ENCODE results near the gene TTC9. TPM values are rescaled to one million over a fixed set of nuclear protein-coding genes. Genes with fewer than 3 reads are reported as not detected.

The TTC9 gene
- total RNA-seq, 2 donors from 2014 or later = 8.2 to 11.7 TPM

DNA sequence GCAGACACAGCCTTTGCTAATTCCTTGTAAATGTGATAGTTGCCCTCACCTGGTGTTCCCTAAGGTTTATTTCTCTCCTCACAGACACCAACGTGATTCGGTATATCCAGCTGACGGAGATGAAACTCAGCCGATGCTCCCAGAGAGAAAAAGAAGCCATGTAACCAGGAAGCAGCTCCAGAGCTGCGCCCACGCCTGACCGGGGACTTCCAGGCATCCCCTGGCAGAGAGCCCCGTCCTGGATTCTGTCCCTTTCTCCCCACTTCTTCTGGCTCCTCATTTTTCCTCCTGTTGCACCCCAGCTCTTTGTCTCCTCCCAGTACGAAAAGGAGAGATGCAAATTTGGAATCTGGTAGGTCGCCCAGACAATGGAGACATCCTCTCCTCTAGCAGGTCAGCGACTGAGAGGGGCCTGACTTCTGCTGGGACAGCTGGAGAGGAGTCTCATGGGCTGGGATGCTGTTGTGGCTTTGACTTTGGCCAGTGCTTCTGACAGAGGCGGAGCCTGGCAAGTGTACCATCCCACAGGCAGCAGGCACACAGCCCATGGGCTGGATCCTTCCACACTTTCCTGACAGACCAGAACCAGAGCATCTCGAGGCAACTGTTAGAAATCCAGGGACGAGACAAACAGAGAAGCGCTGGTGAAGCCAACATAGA is 29.4 kb downstream of the TTC9 start:
- H3K9me3 ChIP-seq (ENCODE audit: control insufficient read depth, low read length, poor library complexity, severe bottlenecking) = no peaks in the 10 kb centered on the region
- ATAC-seq (no peak), DNase-seq (no peak)
- no peaks in the 10 kb centered on the region for H3K27me3 Mint-ChIP-seq
- H3K27ac Mint-ChIP-seq = no peak overlapping the region
- peaks cover 8% of the 10 kb centered on the region for H3K36me3 Mint-ChIP-seq (ENCODE audit: low read depth)
- peaks cover 20% of the 10 kb centered on the region for H3K4me1 Mint-ChIP-seq
- no peak overlapping the region for H3K4me3 Mint-ChIP-seq

DNA sequence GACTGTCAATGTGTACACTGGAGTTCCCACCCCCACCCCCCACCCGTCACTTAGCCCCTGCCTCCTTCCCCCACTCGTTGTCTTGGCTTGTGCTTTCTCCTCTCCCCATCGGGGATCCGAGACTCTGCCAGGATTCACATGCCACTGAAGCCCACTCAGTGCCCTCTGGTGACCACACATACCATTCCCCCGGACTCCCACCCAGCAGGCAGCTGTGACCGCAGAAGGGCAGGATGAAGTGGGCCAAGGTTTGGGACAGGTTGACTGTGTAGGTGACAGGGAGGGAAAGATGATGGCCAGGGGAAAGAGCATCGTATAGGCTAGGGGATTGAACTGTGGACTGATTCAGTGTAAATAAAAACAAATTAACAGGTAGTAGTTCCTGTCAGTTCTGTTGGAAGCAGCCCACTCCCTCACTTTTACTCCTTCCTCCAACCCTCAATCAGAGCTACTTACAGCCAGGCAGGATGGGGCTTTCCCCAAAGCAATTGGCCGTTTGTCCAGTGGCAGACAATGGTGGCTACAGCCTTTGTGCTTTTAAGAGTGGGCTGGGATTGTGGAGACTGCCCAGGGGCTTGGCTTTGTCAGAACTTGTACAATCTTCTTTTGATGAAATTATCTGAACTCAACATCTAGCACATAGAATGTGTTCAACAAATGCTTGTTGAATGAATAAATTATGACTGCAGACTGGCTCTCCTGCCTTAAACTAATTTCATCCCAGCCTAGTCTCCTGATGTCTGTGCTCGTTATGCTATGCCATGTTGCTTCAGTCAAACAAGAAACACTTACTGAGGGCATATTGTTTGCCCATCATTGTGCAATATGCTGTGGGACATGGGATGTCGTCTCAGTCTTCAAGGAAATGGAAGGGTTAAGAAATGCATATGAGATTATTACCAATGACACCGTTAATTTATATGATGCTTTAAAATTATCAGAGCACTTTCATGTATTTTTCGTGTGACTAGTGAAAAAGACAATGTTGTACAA is 30.2 kb downstream of the TTC9 start:
- no peaks in the 10 kb centered on the region for H3K9me3 ChIP-seq (ENCODE audit: control insufficient read depth, low read length, poor library complexity, severe bottlenecking)
- Mint-ChIP-seq H3K36me3 (ENCODE audit: low read depth) (peaks cover 8% of the 10 kb centered on the region), H3K4me1 (peaks cover 17% of the 10 kb centered on the region), H3K4me3 (no peak overlapping the region), H3K27ac (no peak overlapping the region), H3K27me3 (no peaks in the 10 kb centered on the region)
- ATAC-seq = no peak
- no peak for DNase-seq

DNA sequence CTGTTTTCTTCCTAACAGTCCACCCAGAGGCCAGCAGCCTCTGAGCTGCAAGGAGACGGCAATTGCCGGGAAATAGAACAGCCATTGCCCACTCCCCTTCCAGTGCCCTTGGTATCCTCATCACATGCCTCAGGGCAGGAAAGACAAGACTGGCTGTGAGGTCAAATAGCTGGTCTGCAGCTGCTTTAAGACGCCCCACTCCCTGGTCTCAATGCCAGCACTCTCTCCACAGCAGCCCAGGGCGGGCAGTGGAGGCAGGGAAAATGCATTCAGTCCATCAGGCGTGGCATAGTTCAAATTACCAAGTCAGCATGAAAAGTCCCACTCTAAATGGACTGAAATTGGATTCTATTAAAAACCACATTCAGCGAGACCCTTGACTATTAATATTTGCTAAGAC is 35.6 kb downstream of the TTC9 start:
- Mint-ChIP-seq H3K36me3 (ENCODE audit: low read depth) (peaks cover 5% of the 10 kb centered on the region), H3K27ac (no peak overlapping the region), H3K4me1 (peaks cover 5% of the 10 kb centered on the region), H3K4me3 (no peak overlapping the region), H3K27me3 (no peaks in the 10 kb centered on the region)
- ATAC-seq (no peak), DNase-seq (no peak)
- H3K9me3 ChIP-seq (ENCODE audit: control insufficient read depth, low read length, poor library complexity, severe bottlenecking) = no peaks in the 10 kb centered on the region

DNA sequence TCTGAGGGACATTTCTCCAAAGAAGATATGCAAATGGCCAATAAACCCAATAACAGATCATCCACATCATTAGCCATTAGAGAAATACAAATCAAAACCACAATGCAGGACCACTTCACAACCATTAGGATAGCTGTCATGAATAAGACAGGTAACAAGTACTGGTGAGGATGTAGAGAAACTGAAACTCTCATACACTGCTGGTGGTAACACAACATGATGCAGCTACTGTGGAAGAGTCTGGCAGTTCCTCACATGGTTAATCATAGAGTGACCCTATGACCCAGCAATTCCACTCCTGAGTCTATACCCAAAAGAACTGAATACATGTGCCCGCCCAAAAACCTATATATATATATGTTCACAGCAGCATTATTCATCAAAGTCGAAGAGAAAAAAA is 39.0 kb downstream of the TTC9 start:
- Mint-ChIP-seq H3K27ac (no peak overlapping the region), H3K4me1 (peaks cover 3% of the 10 kb centered on the region), H3K27me3 (no peaks in the 10 kb centered on the region), H3K36me3 (ENCODE audit: low read depth) (peaks cover 3% of the 10 kb centered on the region), H3K4me3 (no peak overlapping the region)
- ATAC-seq (no peak), DNase-seq (no peak)
- no peaks in the 10 kb centered on the region for H3K9me3 ChIP-seq (ENCODE audit: control insufficient read depth, low read length, poor library complexity, severe bottlenecking)

DNA sequence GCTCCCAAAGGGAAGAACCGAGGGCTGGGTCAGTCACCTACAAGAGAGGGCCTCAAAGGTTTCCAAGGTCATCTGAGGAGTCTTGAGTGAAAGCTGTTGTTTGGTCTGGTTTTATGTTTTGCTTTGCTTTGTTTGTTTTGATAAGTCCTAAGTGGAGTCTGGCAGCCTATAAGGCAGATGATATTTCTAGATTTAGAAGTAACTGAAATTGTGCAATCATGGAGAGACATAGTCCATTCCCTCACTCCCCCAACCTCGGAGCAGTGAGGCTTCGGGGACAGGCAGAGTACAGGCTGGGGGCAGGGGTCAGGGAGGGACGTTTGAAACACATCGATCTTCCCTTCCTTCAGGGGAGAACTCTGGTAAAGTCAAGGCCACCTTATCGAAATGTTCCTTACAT is 42.3 kb downstream of the TTC9 start:
- Mint-ChIP-seq H3K27ac (peak overlapping the region; percentile 37), H3K36me3 (ENCODE audit: low read depth) (peaks cover 2% of the 10 kb centered on the region), H3K4me1 (no peaks in the 10 kb centered on the region), H3K4me3 (no peak overlapping the region), H3K27me3 (no peaks in the 10 kb centered on the region)
- H3K9me3 ChIP-seq (ENCODE audit: control insufficient read depth, low read length, poor library complexity, severe bottlenecking) = no peaks in the 10 kb centered on the region
- no peak for ATAC-seq
- DNase-seq = no peak

DNA sequence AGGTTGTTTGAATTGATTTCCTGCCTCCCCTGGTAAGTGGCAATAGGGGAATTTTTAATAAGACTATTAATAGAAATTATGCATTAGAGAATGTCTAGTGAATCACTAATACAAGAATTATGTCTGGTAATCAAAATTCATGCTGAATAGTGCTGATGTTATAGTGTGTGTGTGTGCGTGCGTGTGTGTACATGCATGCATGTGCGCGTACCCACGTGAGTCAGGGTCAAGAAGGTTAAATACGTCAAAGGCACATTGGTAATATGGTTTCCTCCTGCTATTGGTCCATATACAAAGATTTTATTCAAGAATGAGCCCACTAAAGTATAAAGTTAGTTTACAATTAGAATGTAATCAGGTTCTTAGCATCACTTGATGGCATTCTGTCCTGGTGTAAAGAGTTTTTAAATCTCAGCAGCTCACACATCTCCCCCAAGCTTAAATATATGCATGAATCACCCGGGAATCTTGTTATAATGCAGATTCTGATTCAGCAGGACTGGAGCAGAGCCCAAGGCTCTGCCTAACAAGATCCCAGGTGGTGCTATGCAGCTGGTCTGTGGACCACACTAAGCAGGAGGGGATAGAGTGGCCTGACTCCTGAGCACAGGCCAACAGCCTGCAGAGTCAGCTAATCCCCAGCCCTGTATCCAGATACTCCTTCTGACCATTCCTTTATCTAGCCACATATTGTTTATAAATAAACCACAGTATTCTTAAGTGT is 43.9 kb downstream of the TTC9 start:
- DNase-seq (no peak), ATAC-seq (no peak)
- Mint-ChIP-seq H3K27me3 (no peaks in the 10 kb centered on the region), H3K27ac (no peak overlapping the region), H3K36me3 (ENCODE audit: low read depth) (peaks cover 2% of the 10 kb centered on the region), H3K4me3 (no peak overlapping the region), H3K4me1 (no peaks in the 10 kb centered on the region)
- no peaks in the 10 kb centered on the region for H3K9me3 ChIP-seq (ENCODE audit: control insufficient read depth, low read length, poor library complexity, severe bottlenecking)

DNA sequence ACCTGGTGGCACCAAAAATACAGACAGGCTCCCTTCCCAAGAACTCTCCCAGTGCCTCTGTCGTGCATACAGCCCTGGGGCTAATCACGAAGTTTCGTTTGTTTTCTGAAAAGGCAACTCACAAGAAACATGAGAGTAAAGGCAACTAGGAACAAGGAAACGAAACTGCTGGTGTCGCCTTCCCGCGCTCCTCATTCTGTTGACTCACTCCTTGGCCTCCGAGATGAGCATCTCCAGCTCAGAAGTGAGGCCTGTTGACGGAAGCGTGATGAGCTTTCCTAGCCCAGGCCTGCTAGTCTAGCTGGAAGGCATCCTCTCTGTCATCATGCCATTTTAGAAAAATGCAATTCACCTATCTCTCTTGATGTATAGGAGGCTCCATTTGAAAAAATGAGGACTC is 50.5 kb downstream of the TTC9 start:
- Mint-ChIP-seq H3K4me1 (no peaks in the 10 kb centered on the region), H3K27ac (no peak overlapping the region), H3K27me3 (no peaks in the 10 kb centered on the region), H3K36me3 (ENCODE audit: low read depth) (peaks cover 2% of the 10 kb centered on the region), H3K4me3 (no peak overlapping the region)
- no peak for ATAC-seq
- no peak for DNase-seq
- H3K9me3 ChIP-seq (ENCODE audit: control insufficient read depth, low read length, poor library complexity, severe bottlenecking) = no peaks in the 10 kb centered on the region

DNA sequence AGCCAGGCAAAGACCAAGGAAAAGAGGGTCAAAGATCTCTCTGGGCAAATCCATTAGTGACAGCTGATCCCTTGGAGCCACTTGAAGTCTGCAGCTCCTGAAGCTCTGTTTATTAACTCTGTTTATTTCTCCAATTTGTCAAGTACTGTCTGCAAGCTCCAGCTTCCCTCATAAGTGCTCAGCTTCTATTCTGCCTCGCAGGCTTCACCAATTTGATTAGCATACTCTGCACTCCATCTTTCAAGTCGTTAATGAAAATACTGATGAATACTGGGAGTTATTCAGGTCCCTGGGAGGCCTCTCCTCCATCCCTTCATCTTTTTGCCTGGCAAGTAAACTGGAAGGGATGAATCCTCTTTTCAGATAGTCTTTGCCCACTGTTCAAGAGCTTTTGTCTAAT is 54.3 kb downstream of the TTC9 start:
- no peak for ATAC-seq
- Mint-ChIP-seq H3K36me3 (ENCODE audit: low read depth) (peaks cover 4% of the 10 kb centered on the region), H3K4me3 (no peak overlapping the region), H3K27me3 (no peaks in the 10 kb centered on the region), H3K4me1 (peaks cover 4% of the 10 kb centered on the region), H3K27ac (no peak overlapping the region)
- H3K9me3 ChIP-seq (ENCODE audit: control insufficient read depth, low read length, poor library complexity, severe bottlenecking) = no peaks in the 10 kb centered on the region
- no peak for DNase-seq

DNA sequence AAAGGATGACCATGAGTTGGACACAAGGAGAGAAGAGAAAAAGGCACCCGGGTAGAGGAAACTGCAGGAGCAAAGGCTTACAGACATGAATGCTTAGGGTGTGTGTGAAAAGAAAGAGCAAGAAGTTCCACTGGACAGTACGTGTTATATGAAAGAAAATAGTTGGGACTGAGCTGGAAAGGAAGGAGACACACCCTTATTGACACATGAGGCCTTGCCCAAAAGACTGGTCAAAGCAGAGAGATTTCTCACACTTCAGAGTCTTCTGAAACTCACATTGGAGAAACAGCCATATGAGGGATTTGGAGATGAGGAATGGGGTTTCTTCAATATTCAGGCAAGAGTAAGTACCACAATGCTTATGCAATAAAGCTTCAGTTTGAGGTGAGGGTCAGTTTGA is 56.0 kb downstream of the TTC9 start:
- Mint-ChIP-seq H3K4me1 (peaks cover 6% of the 10 kb centered on the region), H3K4me3 (no peak overlapping the region), H3K27me3 (no peaks in the 10 kb centered on the region), H3K36me3 (ENCODE audit: low read depth) (peaks cover 4% of the 10 kb centered on the region), H3K27ac (no peak overlapping the region)
- DNase-seq (no peak), ATAC-seq (no peak)
- no peaks in the 10 kb centered on the region for H3K9me3 ChIP-seq (ENCODE audit: control insufficient read depth, low read length, poor library complexity, severe bottlenecking)

DNA sequence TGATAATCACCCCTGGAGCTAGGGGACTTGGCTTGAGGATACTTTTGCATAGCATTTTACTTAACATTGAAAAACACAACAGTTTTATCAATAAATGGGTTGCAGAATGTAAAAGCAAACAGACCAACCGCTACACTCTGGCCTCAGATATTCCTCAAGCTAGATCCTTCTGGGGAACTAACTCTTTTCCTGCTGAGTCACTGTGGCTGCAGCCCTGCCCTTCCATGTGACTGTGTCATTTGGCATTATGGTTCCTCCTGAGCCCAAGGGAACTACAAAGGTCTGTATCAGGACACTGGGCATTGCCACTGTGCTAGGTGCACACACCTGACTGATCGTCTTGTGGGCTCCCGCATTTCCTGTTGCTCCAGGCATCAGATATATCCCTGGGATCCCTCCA is 56.6 kb downstream of the TTC9 start:
- Mint-ChIP-seq H3K27me3 (no peaks in the 10 kb centered on the region), H3K36me3 (ENCODE audit: low read depth) (peaks cover 4% of the 10 kb centered on the region), H3K4me1 (peaks cover 6% of the 10 kb centered on the region), H3K27ac (no peak overlapping the region), H3K4me3 (no peak overlapping the region)
- H3K9me3 ChIP-seq (ENCODE audit: control insufficient read depth, low read length, poor library complexity, severe bottlenecking) = no peaks in the 10 kb centered on the region
- ATAC-seq (no peak), DNase-seq (no peak)

DNA sequence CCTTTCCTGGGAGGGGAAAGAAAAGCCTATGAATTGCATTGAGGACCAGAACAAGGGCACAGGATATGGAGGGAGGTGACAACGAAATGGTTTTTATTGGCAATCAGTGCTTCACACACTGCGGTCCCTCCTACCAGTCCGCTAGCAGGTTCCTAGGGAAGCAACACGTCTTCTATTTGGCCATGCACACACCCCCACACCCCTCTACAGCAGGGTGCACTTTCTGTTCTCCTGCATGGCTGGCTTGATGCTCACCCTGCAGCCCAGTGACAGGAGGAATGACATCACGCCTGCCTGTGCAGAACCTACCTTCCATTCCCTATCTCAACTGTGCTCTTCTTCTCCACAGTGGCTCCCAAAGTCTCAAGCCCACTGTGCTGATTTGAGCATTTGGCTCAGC is 57.9 kb downstream of the TTC9 start:
- Mint-ChIP-seq H3K4me3 (no peak overlapping the region), H3K27ac (no peak overlapping the region), H3K36me3 (ENCODE audit: low read depth) (peaks cover 3% of the 10 kb centered on the region), H3K4me1 (peaks cover 6% of the 10 kb centered on the region), H3K27me3 (no peaks in the 10 kb centered on the region)
- DNase-seq (no peak), ATAC-seq (no peak)
- no peaks in the 10 kb centered on the region for H3K9me3 ChIP-seq (ENCODE audit: control insufficient read depth, low read length, poor library complexity, severe bottlenecking)

DNA sequence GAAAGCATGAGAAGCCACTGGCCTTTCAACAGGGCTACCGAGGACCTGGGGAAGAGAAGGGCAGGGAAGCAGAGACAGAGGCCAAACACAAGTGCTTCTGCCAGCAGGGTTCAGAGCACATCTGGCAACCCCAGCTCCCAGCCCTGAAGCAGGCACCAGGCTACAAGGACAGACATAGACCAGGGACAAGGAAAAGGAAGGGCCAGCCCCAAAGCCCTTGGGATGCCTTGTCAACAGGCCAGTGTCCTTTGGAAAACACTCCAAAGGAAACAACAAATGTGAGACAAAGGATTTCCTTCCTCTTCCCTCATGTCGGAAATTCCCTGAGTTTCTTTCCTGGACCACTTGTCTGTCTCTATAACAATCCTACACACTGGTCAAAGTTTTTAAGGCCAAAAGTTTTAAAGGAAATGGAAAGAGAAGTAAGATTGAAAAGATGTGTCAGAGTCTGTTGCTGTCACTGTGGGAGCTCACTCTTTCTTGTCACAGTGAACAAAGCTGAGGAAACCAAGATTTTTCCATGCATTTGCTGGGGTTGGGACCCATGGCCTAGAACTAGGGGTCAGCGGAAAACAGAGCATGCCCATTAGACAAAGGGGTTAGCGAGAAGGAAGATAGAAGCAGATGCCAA is 59.4 kb downstream of the TTC9 start:
- Mint-ChIP-seq H3K4me1 (peaks cover 10% of the 10 kb centered on the region), H3K27ac (no peak overlapping the region), H3K36me3 (ENCODE audit: low read depth) (peaks cover 10% of the 10 kb centered on the region), H3K4me3 (no peak overlapping the region), H3K27me3 (peaks cover 8% of the 10 kb centered on the region)
- no peak for DNase-seq
- no peaks in the 10 kb centered on the region for H3K9me3 ChIP-seq (ENCODE audit: control insufficient read depth, low read length, poor library complexity, severe bottlenecking)
- ATAC-seq = no peak

DNA sequence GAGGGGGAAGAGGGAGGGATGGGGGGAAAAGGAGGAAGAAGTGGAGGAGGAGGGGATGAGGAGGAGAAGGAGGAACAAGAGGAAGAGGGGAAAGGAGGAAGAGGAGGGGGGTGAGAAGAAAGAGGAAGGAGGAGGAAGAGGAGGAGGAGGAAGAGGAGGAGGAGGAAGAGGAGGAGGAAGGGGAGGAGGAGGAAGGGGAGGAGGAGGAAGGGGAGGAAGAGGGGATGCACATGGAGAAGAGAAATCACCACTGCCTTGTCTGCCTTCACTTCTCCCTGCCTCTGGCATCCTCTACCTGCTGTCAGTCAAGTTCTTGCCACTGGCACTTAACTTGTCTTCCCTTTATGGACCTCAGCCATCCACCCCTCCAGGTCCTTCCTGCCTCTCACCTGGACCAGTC is 59.9 kb downstream of the TTC9 start:
- Mint-ChIP-seq H3K4me1 (peaks cover 10% of the 10 kb centered on the region), H3K27me3 (peaks cover 10% of the 10 kb centered on the region), H3K4me3 (no peak overlapping the region), H3K36me3 (ENCODE audit: low read depth) (peaks cover 10% of the 10 kb centered on the region), H3K27ac (no peak overlapping the region)
- H3K9me3 ChIP-seq (ENCODE audit: control insufficient read depth, low read length, poor library complexity, severe bottlenecking) = no peaks in the 10 kb centered on the region
- DNase-seq (no peak), ATAC-seq (no peak)

Data from T-helper 17 cell (primary cell).